HepG2 (cell line): ENCODE data around the gene APEX1. TPM values are rescaled to one million over a fixed set of nuclear protein-coding genes. Genes with fewer than 3 reads are reported as not detected.

Experiments used
- ARID5B ChIP-seq: IDR thresholded peaks from 2 replicates; pipeline ENCODE4 v1.4.0; 2020; ENCODE audit warnings: mild to moderate bottlenecking, missing genetic modification reagents
- HMGA1 ChIP-seq: sonication (generic); formaldehyde crosslinking; conservative IDR thresholded peaks from 2 replicates; pipeline ENCODE4 v1.4.0; 2020; ENCODE audit warnings: missing genetic modification reagents
- KDM2A ChIP-seq: sonication (generic); formaldehyde crosslinking; IDR thresholded peaks from 2 replicates; pipeline ENCODE4 v1.4.0; 2020; ENCODE audit warnings: low read depth, missing genetic modification reagents, borderline replicate concordance
- KDM5B ChIP-seq: sonication (generic); formaldehyde crosslinking; IDR thresholded peaks from 2 replicates; pipeline ENCODE4 v1.4.0; 2020; ENCODE audit warnings: missing genetic modification reagents, mild to moderate bottlenecking, borderline replicate concordance
- POGK ChIP-seq: sonication (generic); formaldehyde crosslinking; conservative IDR thresholded peaks from 2 replicates; pipeline ENCODE4 v1.8.0; 2022; ENCODE audit warnings: mild to moderate bottlenecking, moderate library complexity, missing genetic modification reagents
- RFX3 ChIP-seq: IDR thresholded peaks from 2 replicates; pipeline ENCODE4 v1.6.1; 2016; ENCODE audit warnings: missing biosample characterization, missing genetic modification reagents
- SCMH1 ChIP-seq: sonication (generic); formaldehyde crosslinking; IDR thresholded peaks from 2 replicates; pipeline ENCODE4 v1.9.0; 2021; ENCODE audit warnings: missing genetic modification reagents, mild to moderate bottlenecking, borderline replicate concordance
- SIN3A ChIP-seq: IDR thresholded peaks from 2 replicates; pipeline ENCODE4 v1.6.1; 2011; ENCODE audit warnings: low read depth, mild to moderate bottlenecking, control low read depth, low read length, borderline replicate concordance
- ZBTB40 ChIP-seq, 2 experiments: fragments of 450-650 bp in 1 of 2; sonication (generic) in 1 of 2; formaldehyde crosslinking in 1 of 2; IDR thresholded peaks; 2 replicates each; pipeline versions ENCODE4 v1.6.1 to v1.8.0; 2016 to 2022; ENCODE audit warnings: antibody characterized with exemption in 1 of 2, mild to moderate bottlenecking in 1 of 2, missing genetic modification reagents in 1 of 2
- ZNF556 ChIP-seq: sonication (generic); formaldehyde crosslinking; IDR thresholded peaks from 2 replicates; pipeline ENCODE4 v1.4.0; 2020; ENCODE audit warnings: mild to moderate bottlenecking, missing genetic modification reagents, borderline replicate concordance
- ZNF564 ChIP-seq: sonication (generic); formaldehyde crosslinking; IDR thresholded peaks from 2 replicates; pipeline ENCODE4 v1.8.1; 2023; ENCODE audit warnings: mild to moderate bottlenecking, missing genetic modification reagents
- ZNF670 ChIP-seq: sonication (generic); formaldehyde crosslinking; IDR thresholded peaks from 2 replicates; pipeline ENCODE4 v1.8.0; 2022; ENCODE audit warnings: mild to moderate bottlenecking, missing genetic modification reagents, borderline replicate concordance
- polyA plus RNA-seq, 8 experiments: library from polyadenylated mRNA; depleted of rRNA in 3 of 8; stranded (reverse) in 7 of 8; unstranded in 1 of 8; fragments of >200 nt; fragmentation: Illumina TruSeq in 4 of 8; extraction: Trizol in 4 of 8; gene quantifications; 2 replicates each; pipeline versions ENCODE4 v1.2.1 to v1.2.3, GENCODE V29; 2011 to 2016; ENCODE audit warnings: low read depth in 4 of 8, missing spikeins in 1 of 8, mixed read lengths in 1 of 8; ENCODE audit not compliant: insufficient read depth in 1 of 8
- total RNA-seq, 5 experiments: library from RNA; depleted of rRNA; stranded (reverse); fragments of >200 nt; fragmentation: Illumina TruSeq; extraction: Trizol; gene quantifications; 2 replicates each; pipeline ENCODE4 v1.2.3, GENCODE V29; 2016; ENCODE audit warnings: low read depth in 1 of 5

Gene APEX1
- total and polyA plus RNA-seq, 2 of the 13 experiments (the other 11 are each of a cell fraction or from before 2014, with no cell fraction given): 171 to 405 TPM

GRCh38 chr14:20412876-20413743 lies 41.9 kb upstream of the APEX1 start, which contains the start of gene TEP1 (continued):
- no peak for TF ChIP-seq ZBTB40 (IDR thresholded peaks at IDR 0.05)
- peak; percentile 81 for TF ChIP-seq ZBTB40 (CRISPR knock-in tag; IDR thresholded peaks at IDR 0.05)
- peak; percentile 80; the same call in 1 of the 2 replicates for TF ChIP-seq ZNF564 (CRISPR knock-in tag)
- no peak for TF ChIP-seq HMGA1 (CRISPR knock-in tag)
- peak; percentile 80; the same call in 1 of the 2 replicates for TF ChIP-seq KDM5B (CRISPR knock-in tag)
- TF ChIP-seq KDM2A: peak; percentile 83
- peak; percentile 33; the same call in 1 of the 2 replicates for TF ChIP-seq RFX3
- no peak for TF ChIP-seq SCMH1 (CRISPR knock-in tag)
- peak; percentile 62; the same call in 1 of the 2 replicates for TF ChIP-seq ARID5B
- peak; percentile 74 for TF ChIP-seq ZNF556 (CRISPR knock-in tag)
- peak; percentile 16; the same call in 1 of the 2 replicates for TF ChIP-seq POGK (CRISPR knock-in tag)
- TF ChIP-seq ZNF670: 0 out of 2 replicates have a peak, but pooled peaks have one; percentile 57
- peak; percentile 63 for TF ChIP-seq SIN3A
